Left cardiac atrium (tissue), 4 donors: Measurements from ENCODE around the gene TSHZ2. TPM values are rescaled to one million over a fixed set of nuclear protein-coding genes. Genes with fewer than 3 reads are reported as not detected.
A peak's percentile ranks its signal among the peaks of the same experiment; 100 is the strongest.

ENCODE experiments used
- ATAC-seq, 2 donors: fragments of 200-7000 bp; cut with Tn5 transposase; one replicate each; pipeline ENCODE4 v1.9.1; 2020; ENCODE audit warnings: mild to moderate bottlenecking in 2 of 2, moderate library complexity in 2 of 2
- DNase-seq: peaks from one replicate; pipeline ENCODE4 v3.0.0-alpha.2; 2020
- intact Hi-C, 2 donors: fragments of 100-400 bp; cut with DNase I; formaldehyde crosslinking; loops; one replicate each; pipeline versions ENCODE4 v1.14.1 to v1.15.1; 2022 to 2023
- long read RNA-seq: library from polyadenylated mRNA; unstranded; transcript quantifications from one replicate; pipeline ENCODE4 v2.0.0, GENCODE V29; 2021
- total RNA-seq, 2 donors: library from RNA; stranded (reverse); fragmentation: NEBNext Ultra II Directional; extraction: Animal tissue kit (Norgen Biotek cat#: 25700); gene quantifications; one replicate each; pipeline ENCODE4 v1.2.1, GENCODE V29; 2021
- donor health status: DM: no; HTN: yes; CAD: no.
- donor health status: DM: no; HTN: yes; CAD: no; lungs with severe emphysema.
- donor health status: DM: yes; HTN: yes; CAD: no.
- donor health status: Dilated cardiomyopathy.

TSHZ2 gene, protein sequence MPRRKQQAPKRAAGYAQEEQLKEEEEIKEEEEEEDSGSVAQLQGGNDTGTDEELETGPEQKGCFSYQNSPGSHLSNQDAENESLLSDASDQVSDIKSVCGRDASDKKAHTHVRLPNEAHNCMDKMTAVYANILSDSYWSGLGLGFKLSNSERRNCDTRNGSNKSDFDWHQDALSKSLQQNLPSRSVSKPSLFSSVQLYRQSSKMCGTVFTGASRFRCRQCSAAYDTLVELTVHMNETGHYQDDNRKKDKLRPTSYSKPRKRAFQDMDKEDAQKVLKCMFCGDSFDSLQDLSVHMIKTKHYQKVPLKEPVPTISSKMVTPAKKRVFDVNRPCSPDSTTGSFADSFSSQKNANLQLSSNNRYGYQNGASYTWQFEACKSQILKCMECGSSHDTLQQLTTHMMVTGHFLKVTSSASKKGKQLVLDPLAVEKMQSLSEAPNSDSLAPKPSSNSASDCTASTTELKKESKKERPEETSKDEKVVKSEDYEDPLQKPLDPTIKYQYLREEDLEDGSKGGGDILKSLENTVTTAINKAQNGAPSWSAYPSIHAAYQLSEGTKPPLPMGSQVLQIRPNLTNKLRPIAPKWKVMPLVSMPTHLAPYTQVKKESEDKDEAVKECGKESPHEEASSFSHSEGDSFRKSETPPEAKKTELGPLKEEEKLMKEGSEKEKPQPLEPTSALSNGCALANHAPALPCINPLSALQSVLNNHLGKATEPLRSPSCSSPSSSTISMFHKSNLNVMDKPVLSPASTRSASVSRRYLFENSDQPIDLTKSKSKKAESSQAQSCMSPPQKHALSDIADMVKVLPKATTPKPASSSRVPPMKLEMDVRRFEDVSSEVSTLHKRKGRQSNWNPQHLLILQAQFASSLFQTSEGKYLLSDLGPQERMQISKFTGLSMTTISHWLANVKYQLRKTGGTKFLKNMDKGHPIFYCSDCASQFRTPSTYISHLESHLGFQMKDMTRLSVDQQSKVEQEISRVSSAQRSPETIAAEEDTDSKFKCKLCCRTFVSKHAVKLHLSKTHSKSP (N-terminal part only)
- total RNA-seq = 10 to 100 TPM; 12.0 to 12.6 TPM
- long read RNA-seq, partial matches to known transcripts = 0 of 3 reads
- long read RNA-seq, other reads (novel, unspliced or antisense) = 2 of 3 reads

- intact Hi-C loops = no loop called here
- ATAC-seq = peak; percentile 64 to 77
- DNase-seq = peak; percentile 45
These were observed at the start of gene TSHZ2 for GRCh38 chr20:52972190-52972937. TSHZ2 (plus strand) TSS chr20:52972358; CDS start chr20:52973294, 936 bp downstream.

- intact Hi-C loops = no loop called here
- DNase-seq (no peak), ATAC-seq (no peak)
These were observed 49.7 kb upstream of the TSHZ2 start for GRCh38 chr20:52922436-52922835.

- DNase-seq = no peak
- ATAC-seq = peak in 1 of 2 donors; percentile 21
- intact Hi-C loops = no loop called here
These were observed 48.8 kb upstream of the TSHZ2 start for GRCh38 chr20:52923123-52923937.

GRCh38 chr20:52924411-52925271 is 47.5 kb upstream of the TSHZ2 start:
- ATAC-seq = no peak
- intact Hi-C loops = no loop called here
- DNase-seq = no peak

DNA sequence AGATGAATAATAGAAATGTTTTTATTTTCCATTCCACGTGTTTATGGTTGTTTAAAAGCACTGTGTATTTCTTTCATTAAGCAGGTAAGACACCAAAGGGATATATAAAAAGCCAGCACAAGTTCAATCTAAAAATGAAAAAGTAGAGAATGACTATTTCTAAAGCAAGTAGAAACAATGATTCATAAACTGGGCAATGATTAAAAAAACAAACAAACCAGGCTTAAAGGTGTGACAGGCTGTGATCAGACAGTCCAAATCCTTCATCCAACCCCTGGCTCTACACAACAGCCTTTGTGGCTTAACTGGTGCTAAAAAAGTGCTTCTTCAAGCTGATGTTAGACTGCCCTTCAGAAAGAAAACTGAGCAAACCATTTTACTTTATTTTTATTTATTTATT is 45.7 kb upstream of the TSHZ2 start:
- ATAC-seq = no peak
- DNase-seq = no peak
- intact Hi-C loops = no loop called here

GRCh38 chr20:52933867-52934266 is 38.3 kb upstream of the TSHZ2 start:
- intact Hi-C loops = loop anchor here in 1 of 2 donors (10.0 kb wide), 1 partner anchor 61 kb away; no protein-coding TSS in a partner anchor
- ATAC-seq = no peak
- DNase-seq = no peak

DNA sequence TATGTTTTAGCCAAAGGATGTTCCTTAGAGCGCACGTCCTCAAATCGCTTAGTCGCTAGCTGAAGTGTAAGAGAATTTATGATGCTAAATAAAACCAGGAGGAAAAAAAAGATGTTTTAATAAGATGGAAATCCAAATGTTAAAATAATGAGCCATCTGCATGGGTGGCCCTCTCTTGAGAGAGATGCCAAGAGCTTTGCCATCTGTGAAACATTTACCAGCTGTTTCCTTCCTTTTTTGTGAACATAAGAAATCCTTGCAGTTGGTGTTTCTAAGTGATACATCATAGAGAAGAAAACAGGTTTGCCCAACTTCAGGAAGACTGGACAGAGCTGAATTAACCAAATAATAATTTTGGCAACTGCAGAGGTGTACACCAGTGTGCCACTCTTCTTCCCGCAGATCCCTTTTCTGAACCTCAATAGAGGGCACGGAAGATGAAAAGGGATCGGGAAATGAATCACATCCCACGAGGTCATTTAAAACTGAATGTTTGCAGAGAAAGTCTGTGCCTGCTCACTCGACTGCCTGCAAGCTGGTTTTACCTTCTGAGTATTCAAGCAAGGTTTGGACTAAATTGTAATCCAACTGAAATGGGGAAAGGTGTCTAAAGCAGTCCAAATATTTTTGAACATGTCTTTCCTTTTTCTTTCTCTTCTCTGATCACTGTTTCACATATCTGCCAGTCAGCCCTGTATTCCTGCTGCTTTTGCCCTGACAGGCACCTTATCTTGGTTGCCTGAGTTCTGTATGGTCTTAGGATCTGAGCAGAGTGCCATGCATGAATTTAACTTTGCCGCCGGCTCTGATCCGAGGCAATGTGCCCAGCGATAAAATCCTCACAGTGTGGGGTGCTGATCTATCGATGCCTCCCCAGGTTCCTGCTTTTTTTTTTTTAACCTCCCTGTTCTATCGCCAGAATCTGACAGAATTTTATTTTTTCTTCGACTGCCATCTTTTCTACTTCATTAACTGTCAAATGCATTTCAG is 35.5 kb upstream of the TSHZ2 start:
- DNase-seq = no peak
- intact Hi-C loops = loop anchor here in 1 of 2 donors (10.0 kb wide), 1 partner anchor 58 kb away; no protein-coding TSS in a partner anchor
- no peak for ATAC-seq

- intact Hi-C loops = loop anchor here in 1 of 2 donors (10.0 kb wide), 1 partner anchor 57 kb away; no protein-coding TSS in a partner anchor
- no peak for DNase-seq
- ATAC-seq = no peak
These were observed 34.5 kb upstream of the TSHZ2 start for GRCh38 chr20:52937591-52938100.

DNA sequence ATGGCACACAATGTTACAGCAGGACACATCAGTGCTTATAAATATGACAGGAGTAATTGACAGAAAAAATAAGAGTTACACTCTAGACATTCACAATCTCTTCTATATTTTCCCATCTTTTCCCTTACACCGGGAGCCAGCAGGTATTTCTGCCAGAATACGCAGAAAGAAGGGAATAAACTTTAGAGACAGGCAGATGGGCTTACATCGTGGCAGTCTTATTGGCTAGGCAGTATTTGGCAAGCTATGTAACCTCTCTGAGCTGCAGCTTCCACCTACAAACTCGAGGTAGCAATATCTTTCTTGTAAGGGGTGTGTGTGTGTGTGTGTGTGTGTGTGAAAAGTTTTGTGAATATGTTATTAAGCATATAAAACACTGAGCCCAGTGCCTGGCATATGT is 33.0 kb upstream of the TSHZ2 start:
- intact Hi-C loops = loop anchor here in 1 of 2 donors (10.0 kb wide), 1 partner anchor 56 kb away; no protein-coding TSS in a partner anchor
- DNase-seq = no peak
- no peak for ATAC-seq

DNA sequence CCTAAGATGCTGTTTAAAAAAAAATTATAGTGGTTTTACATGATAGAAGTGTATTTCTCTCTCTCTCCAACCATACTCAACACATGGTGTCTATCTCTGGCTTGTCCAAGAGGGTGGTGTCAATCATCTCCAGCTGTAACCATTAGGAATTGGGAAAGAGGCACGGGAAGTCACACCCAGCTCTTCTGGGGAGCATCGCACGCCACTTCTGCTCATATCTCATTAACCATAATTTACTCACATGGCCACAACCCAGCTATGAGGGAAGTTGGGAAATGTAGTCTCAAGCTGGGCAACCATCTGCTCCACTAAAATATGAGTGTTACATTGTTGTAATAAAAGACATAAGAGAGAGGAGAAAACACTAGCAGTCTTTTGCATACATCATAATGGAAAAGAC is 30.4 kb upstream of the TSHZ2 start:
- DNase-seq = no peak
- ATAC-seq = no peak
- intact Hi-C loops = no loop called here

GRCh38 chr20:52943185-52943841 is 28.8 kb upstream of the TSHZ2 start:
- DNase-seq (no peak), ATAC-seq (peak in 1 of 2 donors; percentile 44)
- intact Hi-C loops = no loop called here

- DNase-seq = no peak
- intact Hi-C loops = no loop called here
- ATAC-seq = no peak
These were observed 26.9 kb upstream of the TSHZ2 start for GRCh38 chr20:52945268-52945667.

DNA sequence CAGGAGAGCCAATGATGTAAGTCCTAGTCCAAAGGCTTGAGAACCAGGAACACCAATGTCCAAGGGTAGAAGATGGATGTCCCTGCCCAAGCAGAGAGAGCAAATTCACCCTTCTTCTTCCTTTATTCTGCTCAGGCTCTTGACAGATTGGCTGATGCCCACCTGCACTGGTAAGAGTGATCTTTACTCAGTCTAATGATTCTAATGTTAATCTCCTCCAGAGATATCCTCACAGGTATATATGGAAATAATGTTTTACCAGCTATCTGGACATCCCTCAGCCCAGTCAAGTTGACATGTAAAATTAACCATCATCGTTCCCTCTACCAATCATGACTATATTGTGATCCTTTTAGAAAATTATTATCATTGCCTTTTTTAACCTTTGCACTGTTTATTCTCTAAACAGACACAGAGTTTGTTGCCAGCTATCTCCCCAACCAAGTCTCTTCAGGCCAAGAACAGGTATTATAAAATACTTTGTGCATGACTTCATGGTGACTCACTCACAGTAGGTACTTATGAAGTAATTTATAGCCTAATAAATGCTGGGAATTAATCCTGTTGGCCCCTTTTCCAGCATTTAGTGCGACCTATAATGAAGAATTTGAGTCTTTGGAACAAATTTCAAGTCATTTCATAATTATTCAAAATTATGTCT is 26.2 kb upstream of the TSHZ2 start:
- ATAC-seq = no peak
- intact Hi-C loops = no loop called here
- DNase-seq = no peak

DNA sequence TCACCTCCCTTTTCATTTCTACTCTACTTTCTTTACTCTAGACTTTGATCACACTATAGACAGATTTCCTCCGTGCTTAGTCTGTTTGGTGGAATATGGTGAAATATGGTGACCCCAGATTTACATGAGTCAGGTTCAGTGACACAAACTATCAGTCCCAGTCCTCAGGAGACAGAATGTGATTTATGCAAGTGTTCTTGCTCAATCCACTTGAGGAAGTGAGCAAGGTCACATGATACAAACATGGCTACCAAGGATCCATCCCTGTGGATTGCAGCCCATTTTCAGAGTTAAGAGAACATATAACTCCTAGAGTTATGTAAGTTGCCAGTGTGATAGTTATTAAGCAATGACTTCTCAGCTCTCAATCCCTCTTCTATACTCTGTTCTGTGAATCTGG is 23.7 kb upstream of the TSHZ2 start:
- ATAC-seq = no peak
- no peak for DNase-seq
- intact Hi-C loops = no loop called here

DNA sequence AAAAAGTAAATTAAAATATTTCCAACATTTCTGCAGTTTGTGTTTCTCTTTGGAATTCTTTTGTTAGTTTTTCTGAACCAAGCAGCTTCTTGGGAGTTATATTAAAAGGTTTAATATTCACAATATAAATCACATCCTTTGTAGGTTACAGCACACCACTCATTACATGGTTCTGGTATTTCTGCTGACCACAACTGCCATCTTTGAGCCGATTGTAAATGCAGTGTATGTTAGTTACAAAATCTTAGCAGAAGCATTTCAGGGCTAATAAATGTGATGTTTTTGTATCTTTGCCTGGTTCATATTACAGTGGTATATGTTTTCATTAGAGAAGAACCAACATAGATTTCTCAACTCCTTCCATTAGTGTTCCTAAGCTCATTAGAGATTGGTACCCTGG is 19.1 kb upstream of the TSHZ2 start:
- DNase-seq (no peak), ATAC-seq (no peak)
- intact Hi-C loops = no loop called here
